H1 (cell line): ENCODE results near the gene PLXNA3. TPM values are rescaled to one million over a fixed set of nuclear protein-coding genes. Genes with fewer than 3 reads are reported as not detected.

Experiments
- CEBPB ChIP-seq: IDR thresholded peaks from 2 replicates; pipeline ENCODE4 v1.6.1; 2012; ENCODE audit warnings: low read depth, low read length
- CTCF ChIP-seq, 3 experiments: IDR thresholded peaks; 1 replicate in 2 of 3; 2 replicates in 1 of 3; pipeline versions ENCODE4 v1.5.1 to v1.6.1; 2011; ENCODE audit warnings: low read length in 3 of 3, mild to moderate bottlenecking in 3 of 3, inconsistent platforms in 2 of 3, low read depth in 1 of 3, moderate library complexity in 1 of 3; ENCODE audit not compliant: insufficient read depth in 1 of 3; ENCODE audit errors: control extremely low read depth in 1 of 3
- EP300 ChIP-seq, 2 experiments: IDR thresholded peaks; 1 replicate in 1 of 2; 2 replicates in 1 of 2; pipeline ENCODE4 v1.6.1; 2011 to 2012; ENCODE audit warnings: low read depth in 2 of 2, low read length in 2 of 2, mild to moderate bottlenecking in 2 of 2, borderline replicate concordance in 1 of 2, inconsistent platforms in 1 of 2, moderate library complexity in 1 of 2
- GTF2F1 ChIP-seq: IDR thresholded peaks from 2 replicates; pipeline ENCODE4 v1.6.1; 2012; ENCODE audit warnings: low read depth, low read length, improper control_type of control experiment, borderline replicate concordance
- HDAC6 ChIP-seq: IDR thresholded peaks from one replicate; pipeline ENCODE4 v1.7.1; 2012; ENCODE audit warnings: low read depth, mild to moderate bottlenecking, inconsistent platforms, low read length, moderate library complexity
- JUN ChIP-seq: IDR thresholded peaks from 2 replicates; pipeline ENCODE4 v1.6.1; 2011; ENCODE audit warnings: low read depth, mild to moderate bottlenecking, improper control_type of control experiment, low read length
- JUND ChIP-seq: IDR thresholded peaks from 2 replicates; pipeline ENCODE4 v1.6.1; 2011; ENCODE audit warnings: mild to moderate bottlenecking, improper control_type of control experiment, low read length
- KDM4A ChIP-seq: IDR thresholded peaks from one replicate; pipeline ENCODE4 v1.7.1; 2012; ENCODE audit warnings: low read depth, mild to moderate bottlenecking, moderate library complexity, low read length, inconsistent platforms; ENCODE audit not compliant: severe bottlenecking
- MAFK ChIP-seq: IDR thresholded peaks from 2 replicates; pipeline ENCODE4 v1.6.1; 2012; ENCODE audit warnings: low read depth, mild to moderate bottlenecking, improper control_type of control experiment, low read length
- MAX ChIP-seq: IDR thresholded peaks from 2 replicates; pipeline ENCODE4 v1.6.1; 2012; ENCODE audit warnings: inconsistent platforms
- PHF8 ChIP-seq: fragments of 200-600 bp; sonication (generic); conservative IDR thresholded peaks from 2 replicates; pipeline ENCODE4 v1.7.1; 2012; ENCODE audit warnings: low read depth, mild to moderate bottlenecking, inconsistent platforms, low read length, moderate library complexity
- POLR2A ChIP-seq, 2 experiments: IDR thresholded peaks; 1 replicate in 1 of 2; 2 replicates in 1 of 2; pipeline ENCODE4 v1.6.1; 2011; ENCODE audit warnings: low read depth in 2 of 2, low read length in 2 of 2, mild to moderate bottlenecking in 2 of 2; ENCODE audit errors: control extremely low read depth in 1 of 2
- SAP30 ChIP-seq: fragments of 300-600 bp; sonication (generic); IDR thresholded peaks from 2 replicates; pipeline ENCODE4 v1.7.1; 2012; ENCODE audit warnings: low read length, moderate library complexity, mild to moderate bottlenecking, inconsistent platforms; ENCODE audit not compliant: insufficient read depth, insufficient replicate concordance
- SIX5 ChIP-seq: IDR thresholded peaks from 2 replicates; pipeline ENCODE4 v1.6.1; 2011; ENCODE audit warnings: mild to moderate bottlenecking, low read depth, low read length
- TAF1 ChIP-seq: IDR thresholded peaks from 2 replicates; pipeline ENCODE4 v1.6.1; 2011; ENCODE audit warnings: mild to moderate bottlenecking, low read depth, low read length
- polyA plus RNA-seq, 7 experiments: library from polyadenylated mRNA; depleted of rRNA in 3 of 7; stranded (reverse) in 5 of 7; unstranded in 2 of 7; fragments of >200 nt in 5 of 7; fragments of 200-250 nt in 2 of 7; gene quantifications; 1 replicate in 5 of 7; 2 replicates in 1 of 7; 4 replicates in 1 of 7; pipeline versions ENCODE4 v1.2.1 to v1.2.3, GENCODE V29; 2011 to 2013; ENCODE audit warnings: missing spikeins in 2 of 7, mixed read lengths in 2 of 7
- total RNA-seq: library from RNA; stranded (reverse); fragmentation: NEBNext Ultra II Directional; extraction: Animal tissue kit (Norgen Biotek cat#: 25700); gene quantifications from 2 replicates; pipeline ENCODE4 v1.2.1, GENCODE V29; 2021

The PLXNA3 gene
- total and polyA plus RNA-seq, 2 of the 8 experiments (the other 6 are each of a cell fraction or from before 2014, with no cell fraction given), result 10.7 to 18.2 TPM

GRCh38 chrX:154458116-154458953 is at the start of gene PLXNA3 (continued):
- TF ChIP-seq CTCF (IDR thresholded peaks at IDR 0.05; ENCODE audit: control extremely low read depth in 1 of 3, insufficient read depth in 1 of 3, low read depth in 1 of 3, low read length in 3 of 3), result no peak
- peak; percentile 19 for TF ChIP-seq KDM4A
- TF ChIP-seq PHF8, result peak; percentile 66
- TF ChIP-seq TAF1, result peak; percentile 79
- no peak for TF ChIP-seq CEBPB
- no peak for TF ChIP-seq MAFK
- TF ChIP-seq MAX, result 0 out of 2 replicates have a peak, but pooled peaks have one; percentile 23
- TF ChIP-seq SIX5, result no peak
- TF ChIP-seq JUND, result 0 out of 2 replicates have a peak, but pooled peaks have one; percentile 30
- no peak for TF ChIP-seq SAP30
- no peak for TF ChIP-seq GTF2F1
- no peak for TF ChIP-seq HDAC6
- peak in 1 of 2 experiments; percentile 27; a peak in 1 of 3 replicates for TF ChIP-seq POLR2A (IDR thresholded peaks at IDR 0.05; ENCODE audit: control extremely low read depth in 1 of 2, low read depth in 2 of 2, low read length in 2 of 2)
- no peak for TF ChIP-seq JUN
- TF ChIP-seq EP300 (IDR thresholded peaks at IDR 0.05; ENCODE audit: borderline replicate concordance in 1 of 2, low read depth in 2 of 2, low read length in 2 of 2), result peak in 1 of 2 experiments; percentile 69; a peak in 1 of 3 replicates
